ENCODE measurements around the gene LARGE1. TPM values are rescaled to one million over a fixed set of nuclear protein-coding genes. Genes with fewer than 3 reads are reported as not detected.

Gene LARGE1
- total RNA-seq, 1 experiment from 2014 or later: 2.5 TPM

- DNase-seq (ENCODE audit: low read depth, low spot score) (no peak), ATAC-seq (no peak)
- no peak overlapping the region for H3K27ac ChIP-seq (ENCODE audit: low read length)
- intact Hi-C loops (cut with micrococcal nuclease; ENCODE audit: unreplicated experiment): no loop called here
- no peaks in the 10 kb centered on the region for H3K27me3 ChIP-seq (ENCODE audit: control insufficient read depth, insufficient read depth, low read length)
- ChIA-PET CTCF (no interaction called here), POLR2A (no interaction called here)
- no TSS peak for BruUV-seq (replicated peaks)
- no peaks in the 10 kb centered on the region for H3K4me1 ChIP-seq (ENCODE audit: control insufficient read depth, insufficient read depth, low read length)
- no peaks in the 10 kb centered on the region for H3K36me3 ChIP-seq (ENCODE audit: control insufficient read depth, insufficient read depth, low read length)
- in situ Hi-C loops (cut with HindIII; ENCODE audit: low pct_unique_long_range_greater_than_20kb, low sequenced_read_pairs): no loop called here
- no peaks in the 10 kb centered on the region for H3K9me3 ChIP-seq (ENCODE audit: control insufficient read depth, insufficient read depth, low read depth, low read length)
- TF ChIP-seq TCF7L2 (IDR thresholded peaks at IDR 0.05; ENCODE audit: low read depth, low read length): no peak
- TF ChIP-seq SIN3A (IDR thresholded peaks at IDR 0.05; ENCODE audit: borderline replicate concordance, insufficient read depth, low read depth, low read length): no peak
- TF ChIP-seq REST (IDR thresholded peaks at IDR 0.05; ENCODE audit: insufficient read depth in 1 of 2, low read depth in 2 of 2, low read length in 1 of 2): no peak
- TF ChIP-seq CTCF (IDR thresholded peaks at IDR 0.05): no peak
- no peak for TF ChIP-seq POLR2AphosphoS5 (IDR thresholded peaks at IDR 0.05; ENCODE audit: low read depth, low read length)
- H3K4me3 ChIP-seq (ENCODE audit: low read depth in 2 of 2, low read length in 2 of 2): no peak overlapping the region
Measured at GRCh38 chr22:33247758-33248157, 672.5 kb downstream of the LARGE1 start.

- no peaks in the 10 kb centered on the region for H3K27me3 ChIP-seq (ENCODE audit: control insufficient read depth, insufficient read depth, low read length)
- ChIA-PET POLR2A (no interaction called here), CTCF (no interaction called here)
- H3K27ac ChIP-seq (ENCODE audit: low read length): no peak overlapping the region
- in situ Hi-C loops (cut with HindIII; ENCODE audit: low pct_unique_long_range_greater_than_20kb, low sequenced_read_pairs) (no loop called here), intact Hi-C loops (cut with micrococcal nuclease; ENCODE audit: unreplicated experiment) (no loop called here)
- TF ChIP-seq TCF7L2 (IDR thresholded peaks at IDR 0.05; ENCODE audit: low read depth, low read length) (no peak), REST (IDR thresholded peaks at IDR 0.05; ENCODE audit: insufficient read depth in 1 of 2, low read depth in 2 of 2, low read length in 1 of 2) (no peak), SIN3A (IDR thresholded peaks at IDR 0.05; ENCODE audit: borderline replicate concordance, insufficient read depth, low read depth, low read length) (no peak), POLR2AphosphoS5 (IDR thresholded peaks at IDR 0.05; ENCODE audit: low read depth, low read length) (no peak), CTCF (IDR thresholded peaks at IDR 0.05) (no peak)
- no peak for ATAC-seq
- H3K36me3 ChIP-seq (ENCODE audit: control insufficient read depth, insufficient read depth, low read length): no peaks in the 10 kb centered on the region
- no peak overlapping the region for H3K4me3 ChIP-seq (ENCODE audit: low read depth in 2 of 2, low read length in 2 of 2)
- BruUV-seq (replicated peaks): no TSS peak
- DNase-seq (ENCODE audit: low read depth, low spot score): no peak
- H3K9me3 ChIP-seq (ENCODE audit: control insufficient read depth, insufficient read depth, low read depth, low read length): no peaks in the 10 kb centered on the region
- no peaks in the 10 kb centered on the region for H3K4me1 ChIP-seq (ENCODE audit: control insufficient read depth, insufficient read depth, low read length)
Measured at GRCh38 chr22:33242078-33242477, 678.2 kb downstream of the LARGE1 start.

Measured in Panc1 (cell line).